Gastrocnemius medialis (tissue), 4 donors: Measurements from ENCODE around the gene GRIN2A.

Experiments
- CTCF ChIP-seq, 5 experiments: fragments of 450-650 bp in 3 of 5; fragments of 200-600 bp in 2 of 5; sonication (generic) in 2 of 5; IDR thresholded peaks in 4 of 5; conservative IDR thresholded peaks in 1 of 5; 1 replicate in 4 of 5; 2 replicates in 1 of 5; pipeline ENCODE4 v1.5.1; 2016 to 2019; ENCODE audit warnings: antibody characterized with exemption in 5 of 5, mild to moderate bottlenecking in 3 of 5, moderate library complexity in 3 of 5
- POLR2A ChIP-seq, 2 donors: fragments of 450-650 bp; IDR thresholded peaks; one replicate each; pipeline ENCODE4 v1.6.1; 2017; ENCODE audit warnings: antibody characterized with exemption in 2 of 2, mild to moderate bottlenecking in 2 of 2, moderate library complexity in 2 of 2

DNA sequence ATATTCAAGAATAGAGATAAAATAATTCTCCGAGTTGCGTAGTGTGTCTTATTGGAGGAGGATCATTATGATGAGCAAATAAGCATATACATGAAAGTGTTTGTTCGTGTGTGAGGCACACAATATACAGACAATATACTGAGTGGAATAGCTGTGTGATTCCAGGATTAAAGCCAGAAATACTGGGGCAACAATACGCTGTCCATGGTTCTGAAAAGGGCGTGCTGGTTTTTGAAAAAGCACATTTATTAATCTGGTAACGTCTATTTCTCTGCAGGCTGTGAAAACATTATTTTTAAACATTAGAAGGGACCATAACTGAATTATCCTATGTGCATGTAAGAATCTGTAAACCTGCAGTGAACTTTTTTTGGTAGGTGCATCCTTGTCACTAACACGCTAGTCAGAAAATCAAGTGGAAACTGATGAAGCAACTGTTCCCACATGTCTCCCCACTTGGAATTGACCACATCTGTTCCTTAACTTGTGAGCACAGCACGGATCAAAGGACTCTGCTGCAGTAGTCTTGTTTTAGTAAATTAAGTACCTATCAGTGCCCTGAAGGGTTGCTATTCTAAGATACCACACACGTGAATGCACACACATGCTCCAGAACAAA is 346.0 kb downstream of the GRIN2A start:
- TF ChIP-seq POLR2A (IDR thresholded peaks at IDR 0.05) = no peak
- TF ChIP-seq CTCF (IDR thresholded peaks at IDR 0.05 in 4 of 5, conservative IDR thresholded peaks at IDR 0.05 in 1 of 5) = no peak
